Measurements from ENCODE around the gene SYT7.

The SYT7 gene

DNA sequence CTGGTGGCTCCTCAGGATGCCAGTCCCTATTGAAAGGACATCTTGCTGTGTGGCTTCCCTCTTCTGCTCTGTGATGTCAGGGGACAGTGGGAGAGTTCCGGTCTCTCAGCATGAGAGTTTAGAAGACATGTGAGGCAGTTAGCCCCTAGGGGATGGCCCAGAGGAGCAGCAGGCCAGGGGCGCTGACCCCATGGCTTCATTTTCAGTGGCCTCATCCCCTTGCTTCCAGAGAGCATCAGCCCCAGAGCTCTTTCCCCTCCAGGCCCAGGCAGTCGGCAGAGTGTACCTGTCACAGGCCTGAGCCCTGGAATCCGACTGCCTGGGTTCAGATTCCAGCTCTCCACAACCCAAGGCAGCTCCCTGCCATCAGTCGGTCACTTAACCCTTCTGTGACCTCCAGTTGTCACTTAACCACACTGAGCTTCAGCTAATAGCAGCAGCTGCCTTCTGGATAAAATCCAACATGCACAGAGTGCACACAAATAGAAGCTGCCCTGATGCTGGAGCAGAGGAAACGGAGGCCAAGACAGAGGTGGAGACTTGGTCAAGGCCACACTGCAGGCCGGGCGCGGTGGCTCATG, 86.4 kb downstream of the SYT7 start:
- no peak overlapping the region for H3K14ac ChIP-seq (ENCODE audit: low read length)
- H3K27me3 ChIP-seq (ENCODE audit: insufficient read depth, low read length), result no peaks in the 10 kb centered on the region
- no peak overlapping the region for H3K4me3 ChIP-seq (ENCODE audit: low read depth, low read length)
- H3K4me1 ChIP-seq (ENCODE audit: control insufficient read depth in 1 of 2, insufficient read depth in 2 of 2, low read length in 2 of 2), result peaks cover 9 to 14% of the 10 kb centered on the region in 2 experiments
- no peak overlapping the region for H3K9ac ChIP-seq (ENCODE audit: low read length)
- H2BK120ac ChIP-seq (ENCODE audit: insufficient read depth, low read length, poor library complexity), result no peak overlapping the region
- H3K79me1 ChIP-seq (ENCODE audit: low read length), result peaks cover 2% of the 10 kb centered on the region
- H2BK12ac ChIP-seq (ENCODE audit: low read length), result no peak overlapping the region
- H4K8ac ChIP-seq (ENCODE audit: low read depth, low read length), result no peak overlapping the region
- no peak overlapping the region for H3K27ac ChIP-seq (ENCODE audit: low read depth, low read length)
- H3K18ac ChIP-seq (ENCODE audit: low read length), result no peak overlapping the region
- no peak overlapping the region for H4K91ac ChIP-seq (ENCODE audit: low read depth, low read length)
- H3K79me2 ChIP-seq (ENCODE audit: control insufficient read depth, insufficient read depth, low read length, poor library complexity), result no peaks in the 10 kb centered on the region
- no peak overlapping the region for H2AK5ac ChIP-seq (ENCODE audit: low read length)
- DNase-seq, result no peak
- H3K9me3 ChIP-seq (ENCODE audit: insufficient read depth, low read depth, low read length), result no peaks in the 10 kb centered on the region
- no peak overlapping the region for H2AFZ ChIP-seq (ENCODE audit: insufficient read depth, low read length, poor library complexity)
- no CpG with 5 or more reads among the region's 9 CpGs for WGBS (ENCODE audit: extremely low coverage, insufficient coverage, insufficient read length)
- H3K23ac ChIP-seq (ENCODE audit: low read length), result no peak overlapping the region
- H2BK5ac ChIP-seq (ENCODE audit: low read depth, low read length, poor library complexity), result no peak overlapping the region
- H3K4ac ChIP-seq (ENCODE audit: low read depth, low read length), result no peak overlapping the region
- no peak overlapping the region for H3K4me2 ChIP-seq (ENCODE audit: low read length)
- H3K36me3 ChIP-seq (ENCODE audit: control insufficient read depth in 1 of 2, insufficient read depth in 2 of 2, low read length in 2 of 2), result no peaks in the 10 kb centered on the region
- no peak overlapping the region for H4K12ac ChIP-seq (ENCODE audit: low read depth, low read length)

DNA sequence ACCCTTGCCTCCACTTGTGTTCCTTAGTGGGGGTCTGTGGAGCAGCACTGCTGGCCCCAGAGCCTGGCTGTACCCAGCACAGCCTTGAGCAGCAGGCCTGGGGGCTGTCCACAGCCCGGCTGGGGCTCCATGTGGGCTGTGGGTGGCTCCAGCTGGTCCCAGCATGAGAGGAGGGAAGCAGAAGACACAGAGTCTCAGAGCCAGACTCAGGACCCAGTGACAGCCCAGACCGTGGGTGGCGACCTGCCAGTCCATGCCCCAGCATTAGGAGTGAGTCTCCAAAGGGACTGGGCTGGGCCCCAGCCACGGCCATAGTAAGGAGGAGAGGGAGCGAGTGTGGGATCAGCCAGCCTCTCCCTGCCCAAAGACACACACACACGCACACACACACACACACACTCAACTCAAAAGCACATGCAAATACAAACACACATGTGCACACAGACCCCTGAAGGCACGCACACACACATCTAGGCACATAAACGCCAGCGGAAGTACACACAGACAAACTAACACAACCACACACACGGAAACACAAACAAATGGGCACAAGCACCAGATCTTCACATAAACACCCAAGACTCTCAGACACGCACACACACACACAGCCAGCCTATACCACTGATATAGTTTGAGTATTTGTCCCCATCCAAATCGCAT, 89.0 kb downstream of the SYT7 start:
- Histone ChIP-seq H2BK120ac (ENCODE audit: insufficient read depth, low read length, poor library complexity) (no peak overlapping the region), H2BK5ac (ENCODE audit: low read depth, low read length, poor library complexity) (no peak overlapping the region), H2AFZ (ENCODE audit: insufficient read depth, low read length, poor library complexity) (no peak overlapping the region), H3K27me3 (ENCODE audit: insufficient read depth, low read length) (no peaks in the 10 kb centered on the region), H3K9me3 (ENCODE audit: insufficient read depth, low read depth, low read length) (no peaks in the 10 kb centered on the region), H3K9ac (ENCODE audit: low read length) (no peak overlapping the region), H3K27ac (ENCODE audit: low read depth, low read length) (no peak overlapping the region), H4K8ac (ENCODE audit: low read depth, low read length) (no peak overlapping the region), H3K36me3 (ENCODE audit: control insufficient read depth in 1 of 2, insufficient read depth in 2 of 2, low read length in 2 of 2) (no peaks in the 10 kb centered on the region), H3K4me1 (ENCODE audit: control insufficient read depth in 1 of 2, insufficient read depth in 2 of 2, low read length in 2 of 2) (peaks cover 18 to 25% of the 10 kb centered on the region in 2 experiments), H3K14ac (ENCODE audit: low read length) (no peak overlapping the region), H3K4me3 (ENCODE audit: low read depth, low read length) (no peak overlapping the region), H2BK12ac (ENCODE audit: low read length) (no peak overlapping the region), H3K18ac (ENCODE audit: low read length) (no peak overlapping the region), H3K79me2 (ENCODE audit: control insufficient read depth, insufficient read depth, low read length, poor library complexity) (no peaks in the 10 kb centered on the region), H3K79me1 (ENCODE audit: low read length) (peaks cover 12% of the 10 kb centered on the region), H3K23ac (ENCODE audit: low read length) (no peak overlapping the region), H4K91ac (ENCODE audit: low read depth, low read length) (no peak overlapping the region), H3K4ac (ENCODE audit: low read depth, low read length) (no peak overlapping the region), H3K4me2 (ENCODE audit: low read length) (no peak overlapping the region), H2AK5ac (ENCODE audit: low read length) (no peak overlapping the region), H4K12ac (ENCODE audit: low read depth, low read length) (no peak overlapping the region)
- DNase-seq, result no peak
- WGBS (ENCODE audit: extremely low coverage, insufficient coverage, insufficient read length), result no CpG with 5 or more reads among the region's 12 CpGs

DNA sequence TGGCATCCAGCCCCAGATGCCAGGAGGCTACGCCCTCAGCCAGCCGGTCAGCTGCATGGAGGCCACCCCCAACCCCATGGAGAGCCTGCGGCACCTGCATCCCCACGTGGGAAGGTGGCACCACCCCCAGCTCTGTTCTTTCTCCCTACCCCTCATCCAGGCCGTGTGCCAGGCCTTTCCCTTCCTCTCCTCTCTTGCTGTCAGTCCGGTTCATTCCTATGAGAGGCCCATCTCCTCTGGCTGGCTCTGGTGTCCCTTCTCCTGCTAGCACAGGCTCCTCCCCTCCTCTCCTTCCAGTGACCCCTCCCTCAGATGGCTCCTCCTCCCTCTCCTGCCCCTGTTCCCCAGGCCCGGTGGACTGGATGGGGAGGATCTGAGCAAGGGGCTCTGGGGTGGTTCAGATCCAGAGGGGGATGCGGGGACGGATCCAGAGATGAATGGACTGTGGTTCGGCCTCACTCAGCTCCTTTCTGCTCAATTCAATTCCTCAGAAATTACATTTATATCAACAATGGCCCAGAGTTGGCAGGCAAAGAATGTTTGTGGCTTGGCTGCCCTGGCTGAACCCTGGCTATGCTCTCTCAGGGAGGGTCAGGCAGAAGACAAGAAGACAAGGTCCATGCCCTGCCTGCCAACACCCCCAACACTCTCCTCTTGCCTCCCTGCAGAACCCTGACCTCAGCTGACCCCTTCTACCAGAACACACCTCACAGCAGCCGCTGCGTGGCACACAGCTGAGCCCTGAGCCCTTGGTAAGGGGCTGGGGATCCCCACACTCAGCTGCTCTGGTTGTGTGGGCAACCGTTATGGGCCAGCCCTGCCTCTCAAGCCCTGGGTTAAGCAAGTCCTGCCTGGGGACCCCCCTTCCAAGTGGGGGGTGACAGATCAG, 90.8 kb downstream of the SYT7 start:
- Histone ChIP-seq H3K36me3 (ENCODE audit: control insufficient read depth in 1 of 2, insufficient read depth in 2 of 2, low read length in 2 of 2) (no peaks in the 10 kb centered on the region), H4K12ac (ENCODE audit: low read depth, low read length) (no peak overlapping the region), H3K4me2 (ENCODE audit: low read length) (no peak overlapping the region), H3K27ac (ENCODE audit: low read depth, low read length) (no peak overlapping the region), H2AFZ (ENCODE audit: insufficient read depth, low read length, poor library complexity) (no peak overlapping the region), H3K79me1 (ENCODE audit: low read length) (peaks cover 12% of the 10 kb centered on the region), H2AK5ac (ENCODE audit: low read length) (peak overlapping the region; percentile 24), H2BK12ac (ENCODE audit: low read length) (peak overlapping the region; percentile 61), H3K14ac (ENCODE audit: low read length) (peak overlapping the region; percentile 2), H3K27me3 (ENCODE audit: insufficient read depth, low read length) (no peaks in the 10 kb centered on the region), H2BK120ac (ENCODE audit: insufficient read depth, low read length, poor library complexity) (no peak overlapping the region), H3K4ac (ENCODE audit: low read depth, low read length) (no peak overlapping the region), H3K9me3 (ENCODE audit: insufficient read depth, low read depth, low read length) (peaks cover 2% of the 10 kb centered on the region), H4K91ac (ENCODE audit: low read depth, low read length) (peak overlapping the region; percentile 71), H4K8ac (ENCODE audit: low read depth, low read length) (no peak overlapping the region), H3K4me1 (ENCODE audit: control insufficient read depth in 1 of 2, insufficient read depth in 2 of 2, low read length in 2 of 2) (peaks cover 18 to 25% of the 10 kb centered on the region in 2 experiments), H3K79me2 (ENCODE audit: control insufficient read depth, insufficient read depth, low read length, poor library complexity) (no peaks in the 10 kb centered on the region), H3K18ac (ENCODE audit: low read length) (no peak overlapping the region), H2BK5ac (ENCODE audit: low read depth, low read length, poor library complexity) (no peak overlapping the region), H3K23ac (ENCODE audit: low read length) (no peak overlapping the region), H3K9ac (ENCODE audit: low read length) (no peak overlapping the region), H3K4me3 (ENCODE audit: low read depth, low read length) (no peak overlapping the region)
- no peak for DNase-seq
- no CpG with 5 or more reads among the region's 13 CpGs for WGBS (ENCODE audit: extremely low coverage, insufficient coverage, insufficient read length)

DNA sequence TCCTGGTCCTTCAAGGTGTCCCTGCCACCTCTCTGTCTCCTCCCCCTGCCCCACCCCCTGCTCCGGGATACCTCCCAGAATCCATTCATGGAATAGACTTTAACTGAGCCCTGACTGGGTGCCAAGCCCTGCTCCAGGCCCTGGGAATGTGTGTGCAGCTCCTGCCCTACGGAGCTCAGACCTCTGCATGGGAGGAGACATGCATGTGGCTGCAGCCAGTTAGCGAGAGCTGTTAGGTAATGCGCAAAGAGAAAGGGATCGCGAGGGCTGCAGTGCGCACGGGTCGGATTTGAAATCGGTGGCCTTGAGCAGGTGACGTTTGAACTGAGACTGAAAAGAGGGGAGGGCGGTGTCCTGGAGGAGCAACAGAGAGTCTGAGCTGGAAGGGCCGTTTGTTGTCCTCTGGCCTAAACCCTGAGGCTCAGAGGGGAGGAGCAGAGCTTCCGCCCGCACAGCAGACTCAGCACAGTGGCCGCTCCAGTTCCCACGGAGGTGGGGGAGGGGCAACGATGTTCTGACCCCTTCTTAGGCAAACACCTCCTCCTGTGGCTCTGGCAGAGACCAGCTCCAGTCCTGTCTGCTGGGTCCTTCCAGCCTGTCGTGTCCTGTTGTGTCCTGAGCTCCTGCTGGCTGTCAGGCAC, 92.1 kb downstream of the SYT7 start:
- H3K4me2 ChIP-seq (ENCODE audit: low read length), result peak overlapping the region; percentile 23
- no peak overlapping the region for H2BK120ac ChIP-seq (ENCODE audit: insufficient read depth, low read length, poor library complexity)
- H3K9ac ChIP-seq (ENCODE audit: low read length), result no peak overlapping the region
- no peak overlapping the region for H3K4ac ChIP-seq (ENCODE audit: low read depth, low read length)
- H3K27ac ChIP-seq (ENCODE audit: low read depth, low read length), result peak overlapping the region; percentile 11
- peaks cover 2% of the 10 kb centered on the region for H3K9me3 ChIP-seq (ENCODE audit: insufficient read depth, low read depth, low read length)
- H3K18ac ChIP-seq (ENCODE audit: low read length), result peak overlapping the region; percentile 27
- no peak overlapping the region for H3K4me3 ChIP-seq (ENCODE audit: low read depth, low read length)
- H4K12ac ChIP-seq (ENCODE audit: low read depth, low read length), result no peak overlapping the region
- peak overlapping the region; percentile 2 for H2BK5ac ChIP-seq (ENCODE audit: low read depth, low read length, poor library complexity)
- peak overlapping the region; percentile 17 for H4K8ac ChIP-seq (ENCODE audit: low read depth, low read length)
- no peak overlapping the region for H3K23ac ChIP-seq (ENCODE audit: low read length)
- peak overlapping the region; percentile 37 for H2AFZ ChIP-seq (ENCODE audit: insufficient read depth, low read length, poor library complexity)
- peak; percentile 93 to 96 for DNase-seq
- H3K36me3 ChIP-seq (ENCODE audit: control insufficient read depth in 1 of 2, insufficient read depth in 2 of 2, low read length in 2 of 2), result no peaks in the 10 kb centered on the region
- no peak overlapping the region for H2AK5ac ChIP-seq (ENCODE audit: low read length)
- H4K91ac ChIP-seq (ENCODE audit: low read depth, low read length), result no peak overlapping the region
- no peaks in the 10 kb centered on the region for H3K79me2 ChIP-seq (ENCODE audit: control insufficient read depth, insufficient read depth, low read length, poor library complexity)
- H3K4me1 ChIP-seq (ENCODE audit: control insufficient read depth in 1 of 2, insufficient read depth in 2 of 2, low read length in 2 of 2), result peaks cover 16 to 19% of the 10 kb centered on the region in 2 experiments
- peak overlapping the region; percentile 2 for H3K14ac ChIP-seq (ENCODE audit: low read length)
- H2BK12ac ChIP-seq (ENCODE audit: low read length), result peak overlapping the region; percentile 2
- no peaks in the 10 kb centered on the region for H3K27me3 ChIP-seq (ENCODE audit: insufficient read depth, low read length)
- H3K79me1 ChIP-seq (ENCODE audit: low read length), result peaks cover 12% of the 10 kb centered on the region
- WGBS (ENCODE audit: extremely low coverage, insufficient coverage, insufficient read length), result no CpG with 5 or more reads among the region's 19 CpGs

Measured in trophoblast cell (in vitro differentiated cells and primary cell).